Endothelial cell of umbilical vein (primary cell): ENCODE data around the gene NGEF. TPM values are rescaled to one million over a fixed set of nuclear protein-coding genes. Genes with fewer than 3 reads are reported as not detected.

Source experiments
- BruUV-seq: library from RNA; stranded (reverse); fragments of 400-500 nt; replicated peaks from 2 replicates; lab custom pipeline; 2021; lab: Mats Ljungman, UMichigan
- CTCF ChIA-PET: fragments of 300-600, 350-600 bp; sonication (Branson Sonifier 250); formaldehyde crosslinking; loops from one replicate; lab custom pipeline; 2021; ENCODE audit warnings: antibody characterized with exemption, inconsistent platforms; lab: Charles Lee
- POLR2A ChIA-PET: fragments of 300-600, 350-600 bp; sonication (Branson Sonifier 250); formaldehyde crosslinking; loops from one replicate; lab custom pipeline; 2021; ENCODE audit warnings: antibody characterized with exemption, inconsistent platforms; lab: Charles Lee
- DNase-seq: peaks from one replicate; pipeline ENCODE4 v3.0.0-alpha.2; 2011; ENCODE audit warnings: low read depth, low spot score
- FAIRE-seq: peaks from 2 replicates; lab custom pipeline; 2011; peaks lifted over from hg19 to GRCh38; lab: Jason Lieb, UNC
- H2AFZ ChIP-seq: 2 replicates; pipeline ENCODE4 v1.6.0; 2012; ENCODE audit warnings: low read depth, low read length, control low read depth, inconsistent platforms
- H3K27ac ChIP-seq: 2 replicates; pipeline ENCODE4 v1.5.1; 2011; ENCODE audit warnings: low read depth, mild to moderate bottlenecking, control low read depth, low read length, moderate library complexity; ENCODE audit not compliant: insufficient read depth
- H3K27me3 ChIP-seq, 2 experiments: 2 replicates each; pipeline versions ENCODE4 v1.6.0 to v1.6.1; 2011; ENCODE audit warnings: low read length in 2 of 2, mixed read lengths in 1 of 2; ENCODE audit not compliant: control insufficient read depth in 2 of 2, insufficient read depth in 2 of 2
- H3K36me3 ChIP-seq, 2 experiments: 2 replicates in 1 of 2; 3 replicates in 1 of 2; pipeline ENCODE4 v1.5.1; 2011; ENCODE audit warnings: low read length in 2 of 2, mild to moderate bottlenecking in 1 of 2, moderate library complexity in 1 of 2; ENCODE audit not compliant: control insufficient read depth in 2 of 2, insufficient read depth in 2 of 2; ENCODE audit errors: extremely low read depth in 1 of 2
- H3K4me1 ChIP-seq: 3 replicates; pipeline ENCODE4 v1.5.1; 2011; ENCODE audit warnings: mild to moderate bottlenecking, low read length; ENCODE audit not compliant: control insufficient read depth, insufficient read depth; ENCODE audit errors: extremely low read depth
- H3K4me2 ChIP-seq: 2 replicates; pipeline ENCODE4 v1.6.1; 2011; ENCODE audit warnings: low read length, control low read depth, mixed read lengths; ENCODE audit not compliant: insufficient read depth
- H3K4me3 ChIP-seq, 3 experiments: fragments of 200-600 bp in 1 of 3; sonication (generic), shearing (Covaris generic) in 1 of 3; replicated peaks in 1 of 3; 2 replicates each; pipeline ENCODE4 v1.5.1; 2011 to 2016; ENCODE audit warnings: control low read depth in 3 of 3, low read length in 3 of 3, mild to moderate bottlenecking in 2 of 3, inconsistent platforms in 1 of 3, low read depth in 1 of 3, moderate library complexity in 1 of 3; ENCODE audit not compliant: insufficient read depth in 1 of 3
- H3K79me2 ChIP-seq: 2 replicates; pipeline ENCODE4 v1.6.0; 2012; ENCODE audit warnings: low read length, inconsistent platforms; ENCODE audit not compliant: control insufficient read depth, insufficient read depth
- H3K9ac ChIP-seq: replicated peaks from 2 replicates; pipeline ENCODE3; 2011; ENCODE audit warnings: low read length, control low read depth; ENCODE audit not compliant: insufficient read depth; ENCODE audit errors: extremely low read depth
- H3K9me1 ChIP-seq: replicated peaks from 3 replicates; pipeline ENCODE4 v1.6.0; 2011; ENCODE audit warnings: mild to moderate bottlenecking, low read length; ENCODE audit not compliant: control insufficient read depth, insufficient read depth; ENCODE audit errors: extremely low read depth
- H3K9me3 ChIP-seq: replicated peaks from 2 replicates; pipeline ENCODE4 v1.5.1; 2012; ENCODE audit warnings: low read length, inconsistent platforms; ENCODE audit not compliant: control insufficient read depth, insufficient read depth
- H4K20me1 ChIP-seq: replicated peaks from 2 replicates; pipeline ENCODE3; 2011; ENCODE audit warnings: mild to moderate bottlenecking, low read length; ENCODE audit not compliant: control insufficient read depth, insufficient read depth; ENCODE audit errors: extremely low read depth
- EZH2 ChIP-seq: IDR thresholded peaks from 2 replicates; pipeline ENCODE4 v1.6.1; 2012; ENCODE audit warnings: borderline replicate concordance, low read depth, mild to moderate bottlenecking, moderate library complexity, low read length, inconsistent platforms; ENCODE audit not compliant: severe bottlenecking
- FOS ChIP-seq: IDR thresholded peaks from 2 replicates; pipeline ENCODE4 v1.6.1; 2011; ENCODE audit warnings: mild to moderate bottlenecking, low read length, moderate library complexity, borderline replicate concordance; ENCODE audit not compliant: insufficient read depth
- GATA2 ChIP-seq: IDR thresholded peaks from 2 replicates; pipeline ENCODE4 v1.7.0; 2011; ENCODE audit warnings: low read depth, mild to moderate bottlenecking, moderate library complexity, mixed read lengths, low read length; ENCODE audit not compliant: insufficient read length, insufficient read depth
- JUN ChIP-seq: IDR thresholded peaks from 2 replicates; pipeline ENCODE4 v1.6.1; 2011; ENCODE audit warnings: borderline replicate concordance, low read depth; ENCODE audit not compliant: insufficient read length, insufficient read depth
- MYC ChIP-seq: IDR thresholded peaks from one replicate; pipeline ENCODE4 v1.6.1; 2011; ENCODE audit warnings: mild to moderate bottlenecking, low read depth, low read length
- POLR2A ChIP-seq: IDR thresholded peaks from 2 replicates; pipeline ENCODE4 v1.6.1; 2012; ENCODE audit warnings: low read depth, mild to moderate bottlenecking, control low read depth, low read length
- POLR2AphosphoS5 ChIP-seq: IDR thresholded peaks from 2 replicates; pipeline ENCODE4 v1.6.1; 2012; ENCODE audit warnings: low read depth, mild to moderate bottlenecking, control low read depth, low read length, moderate library complexity; ENCODE audit not compliant: insufficient read depth
- dilution Hi-C: fragments of 300-500 bp; cut with MboI; formaldehyde crosslinking; loops from one replicate; pipeline ENCODE4 v1.15.0; 2019; ENCODE audit warnings: low sequenced_read_pairs; ENCODE audit not compliant: extremely low pct_ligation_motif_present
- intact Hi-C: fragments of 100-400 bp; cut with micrococcal nuclease; formaldehyde crosslinking; loops from one replicate; pipeline ENCODE4 v1.10.0; 2022
- polyA plus RNA-seq, 4 experiments: library from polyadenylated mRNA; depleted of rRNA in 3 of 4; stranded (reverse) in 3 of 4; unstranded in 1 of 4; fragments of >200 nt; gene quantifications; 2 replicates each; pipeline versions ENCODE4 v1.2.1 to v1.2.3, GENCODE V29; 2011 to 2012; ENCODE audit warnings: missing spikeins in 1 of 4
- total RNA-seq: library from RNA; stranded (reverse); gene quantifications from 2 replicates; pipeline ENCODE4 v1.2.3, GENCODE V29; 2021
- TF ChIP-seq, protein P1 (sequence below), 2 donors: IDR thresholded peaks; 1 replicate in 1 of 2; 2 replicates in 1 of 2; pipeline ENCODE4 v1.5.1; 2011; ENCODE audit warnings: low read length in 2 of 2, mild to moderate bottlenecking in 2 of 2, moderate library complexity in 2 of 2, control low read depth in 1 of 2, inconsistent platforms in 1 of 2, low read depth in 1 of 2; ENCODE audit not compliant: insufficient read depth in 1 of 2; ENCODE audit errors: extremely low read depth in 1 of 2
- TF ChIP-seq, protein P2 (sequence below): IDR thresholded peaks from 2 replicates; pipeline ENCODE4 v1.6.1; 2011; ENCODE audit not compliant: insufficient read depth, insufficient read length

The NGEF gene
- total and polyA plus RNA-seq, 2 donors (not counting 3 experiments of a cell fraction or from before 2014, with no cell fraction given), result 0.22 to 0.41 TPM

DNA sequence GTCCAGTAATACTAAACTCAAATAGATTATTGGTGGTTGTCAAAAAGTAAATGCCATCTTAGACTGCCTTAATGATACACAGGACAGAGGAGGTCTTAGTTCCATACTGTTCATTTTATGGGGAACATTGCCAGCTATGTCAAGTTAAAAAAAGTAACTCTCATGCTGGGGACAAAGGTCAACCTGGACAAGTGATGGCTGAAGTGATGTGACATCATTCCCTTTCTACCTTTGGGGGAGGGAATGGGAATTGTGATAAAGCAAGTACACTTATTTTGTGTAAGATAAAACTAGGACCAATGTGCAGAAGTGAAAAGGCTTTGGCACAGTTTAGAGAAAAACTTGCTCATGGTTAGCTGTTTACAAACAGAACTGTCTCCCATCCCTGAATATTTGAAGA is 167.0 kb downstream of the NGEF start:
- ChIA-PET CTCF (no interaction called here), POLR2A (no interaction called here)
- Histone ChIP-seq H3K9ac (no peak overlapping the region), H2AFZ (no peak overlapping the region), H3K9me3 (no peaks in the 10 kb centered on the region), H3K4me3 (no peak overlapping the region), H4K20me1 (no peaks in the 10 kb centered on the region), H3K27me3 (no peaks in the 10 kb centered on the region), H3K36me3 (peaks cover 18 to 30% of the 10 kb centered on the region in 2 experiments), H3K27ac (no peak overlapping the region), H3K4me2 (no peak overlapping the region), H3K9me1 (no peaks in the 10 kb centered on the region), H3K4me1 (no peaks in the 10 kb centered on the region), H3K79me2 (peaks cover 3% of the 10 kb centered on the region)
- no TSS peak for BruUV-seq
- DNase-seq (no peak), FAIRE-seq (no peak)
- intact Hi-C loops (no loop called here), dilution Hi-C loops (no loop called here)
- TF ChIP-seq POLR2A (no peak), JUN (no peak), EZH2 (no peak), POLR2AphosphoS5 (no peak), FOS (no peak), GATA2 (no peak), MYC (no peak)
- TF ChIP-seq, protein P1, sequence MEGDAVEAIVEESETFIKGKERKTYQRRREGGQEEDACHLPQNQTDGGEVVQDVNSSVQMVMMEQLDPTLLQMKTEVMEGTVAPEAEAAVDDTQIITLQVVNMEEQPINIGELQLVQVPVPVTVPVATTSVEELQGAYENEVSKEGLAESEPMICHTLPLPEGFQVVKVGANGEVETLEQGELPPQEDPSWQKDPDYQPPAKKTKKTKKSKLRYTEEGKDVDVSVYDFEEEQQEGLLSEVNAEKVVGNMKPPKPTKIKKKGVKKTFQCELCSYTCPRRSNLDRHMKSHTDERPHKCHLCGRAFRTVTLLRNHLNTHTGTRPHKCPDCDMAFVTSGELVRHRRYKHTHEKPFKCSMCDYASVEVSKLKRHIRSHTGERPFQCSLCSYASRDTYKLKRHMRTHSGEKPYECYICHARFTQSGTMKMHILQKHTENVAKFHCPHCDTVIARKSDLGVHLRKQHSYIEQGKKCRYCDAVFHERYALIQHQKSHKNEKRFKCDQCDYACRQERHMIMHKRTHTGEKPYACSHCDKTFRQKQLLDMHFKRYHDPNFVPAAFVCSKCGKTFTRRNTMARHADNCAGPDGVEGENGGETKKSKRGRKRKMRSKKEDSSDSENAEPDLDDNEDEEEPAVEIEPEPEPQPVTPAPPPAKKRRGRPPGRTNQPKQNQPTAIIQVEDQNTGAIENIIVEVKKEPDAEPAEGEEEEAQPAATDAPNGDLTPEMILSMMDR (IDR thresholded peaks at IDR 0.05; ENCODE audit: extremely low read depth in 1 of 2, insufficient read depth in 1 of 2, low read depth in 1 of 2, low read length in 2 of 2), result no peak
- TF ChIP-seq, protein P2, sequence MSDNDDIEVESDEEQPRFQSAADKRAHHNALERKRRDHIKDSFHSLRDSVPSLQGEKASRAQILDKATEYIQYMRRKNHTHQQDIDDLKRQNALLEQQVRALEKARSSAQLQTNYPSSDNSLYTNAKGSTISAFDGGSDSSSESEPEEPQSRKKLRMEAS, result no peak
